ENCODE results near the gene LYRM4.

Gene LYRM4

GRCh38 chr6:5119090-5119951 lies 141.4 kb downstream of the LYRM4 start:
- Histone ChIP-seq H3K4me3 (ENCODE audit: low read length) (no peak overlapping the region), H3K27me3 (ENCODE audit: insufficient read depth, low read length) (no peaks in the 10 kb centered on the region), H3K9me3 (ENCODE audit: low read length) (no peaks in the 10 kb centered on the region)

GRCh38 chr6:5116243-5116991 lies 144.3 kb downstream of the LYRM4 start:
- Histone ChIP-seq H3K9me3 (ENCODE audit: low read length) (no peaks in the 10 kb centered on the region), H3K4me1 (ENCODE audit: insufficient read depth, low read length) (no peaks in the 10 kb centered on the region), H3K27me3 (ENCODE audit: insufficient read depth, low read length) (no peaks in the 10 kb centered on the region), H3K4me3 (ENCODE audit: low read length) (no peak overlapping the region), H2AFZ (ENCODE audit: low read depth, low read length) (no peak overlapping the region), H3K36me3 (ENCODE audit: insufficient read depth, low read length) (peaks cover 3% of the 10 kb centered on the region)

More at GRCh38 chr6:5119090-5119951, 141.4 kb downstream of the LYRM4 start:
- no peaks in the 10 kb centered on the region for H3K36me3 ChIP-seq (ENCODE audit: insufficient read depth, low read length)
- H3K4me1 ChIP-seq (ENCODE audit: insufficient read depth, low read length) = no peaks in the 10 kb centered on the region
- H2AFZ ChIP-seq (ENCODE audit: low read depth, low read length) = no peak overlapping the region

DNA sequence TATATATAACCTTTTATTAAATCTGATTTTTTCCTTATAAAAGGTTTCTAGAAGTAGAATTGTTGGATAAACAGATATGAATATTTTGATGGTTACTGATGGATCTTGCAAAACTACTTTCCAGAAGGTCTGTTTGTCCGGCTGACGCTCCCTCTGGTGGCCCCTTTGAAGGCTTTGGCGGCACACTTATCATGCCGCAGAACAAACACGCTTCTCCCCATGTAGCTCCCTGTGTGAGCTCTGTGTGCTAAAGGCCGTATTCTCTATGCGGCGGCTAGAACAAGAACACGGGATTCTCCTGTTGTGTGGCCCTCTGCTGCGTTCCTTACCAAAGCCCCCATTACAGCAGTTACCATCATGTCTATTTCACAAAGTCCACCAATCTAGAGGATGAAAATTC lies 145.6 kb downstream of the LYRM4 start:
- H3K27me3 ChIP-seq (ENCODE audit: insufficient read depth, low read length) = no peaks in the 10 kb centered on the region
- H3K4me3 ChIP-seq (ENCODE audit: low read length) = no peak overlapping the region
- no peak overlapping the region for H2AFZ ChIP-seq (ENCODE audit: low read depth, low read length)
- H3K4me1 ChIP-seq (ENCODE audit: insufficient read depth, low read length) = no peaks in the 10 kb centered on the region
- no peaks in the 10 kb centered on the region for H3K9me3 ChIP-seq (ENCODE audit: low read length)
- H3K36me3 ChIP-seq (ENCODE audit: insufficient read depth, low read length) = peaks cover 5% of the 10 kb centered on the region

DNA sequence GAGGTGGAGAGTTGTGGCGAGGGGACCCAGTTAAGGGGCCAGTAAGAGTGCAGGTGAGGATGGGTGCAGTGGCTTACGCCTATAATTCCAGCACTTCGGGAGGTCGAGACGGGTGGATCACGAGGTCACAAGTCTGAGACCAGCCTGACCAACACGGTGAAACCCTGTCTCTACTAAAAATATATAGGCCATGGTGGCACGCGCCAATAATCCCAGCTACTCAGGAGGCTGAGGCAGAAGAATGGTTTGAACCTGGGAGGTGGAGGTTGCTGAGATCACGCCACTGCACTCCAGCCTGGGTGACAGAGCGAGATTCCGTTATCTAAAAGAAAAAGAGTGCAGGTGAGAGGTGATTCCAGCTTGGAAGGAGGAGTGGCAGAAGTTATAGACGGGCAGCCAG lies 147.7 kb downstream of the LYRM4 start:
- peaks cover 5% of the 10 kb centered on the region for H3K36me3 ChIP-seq (ENCODE audit: insufficient read depth, low read length)
- no peak overlapping the region for H2AFZ ChIP-seq (ENCODE audit: low read depth, low read length)
- H3K4me1 ChIP-seq (ENCODE audit: insufficient read depth, low read length) = no peaks in the 10 kb centered on the region
- no peaks in the 10 kb centered on the region for H3K27me3 ChIP-seq (ENCODE audit: insufficient read depth, low read length)
- H3K9me3 ChIP-seq (ENCODE audit: low read length) = no peaks in the 10 kb centered on the region
- no peak overlapping the region for H3K4me3 ChIP-seq (ENCODE audit: low read length)

DNA sequence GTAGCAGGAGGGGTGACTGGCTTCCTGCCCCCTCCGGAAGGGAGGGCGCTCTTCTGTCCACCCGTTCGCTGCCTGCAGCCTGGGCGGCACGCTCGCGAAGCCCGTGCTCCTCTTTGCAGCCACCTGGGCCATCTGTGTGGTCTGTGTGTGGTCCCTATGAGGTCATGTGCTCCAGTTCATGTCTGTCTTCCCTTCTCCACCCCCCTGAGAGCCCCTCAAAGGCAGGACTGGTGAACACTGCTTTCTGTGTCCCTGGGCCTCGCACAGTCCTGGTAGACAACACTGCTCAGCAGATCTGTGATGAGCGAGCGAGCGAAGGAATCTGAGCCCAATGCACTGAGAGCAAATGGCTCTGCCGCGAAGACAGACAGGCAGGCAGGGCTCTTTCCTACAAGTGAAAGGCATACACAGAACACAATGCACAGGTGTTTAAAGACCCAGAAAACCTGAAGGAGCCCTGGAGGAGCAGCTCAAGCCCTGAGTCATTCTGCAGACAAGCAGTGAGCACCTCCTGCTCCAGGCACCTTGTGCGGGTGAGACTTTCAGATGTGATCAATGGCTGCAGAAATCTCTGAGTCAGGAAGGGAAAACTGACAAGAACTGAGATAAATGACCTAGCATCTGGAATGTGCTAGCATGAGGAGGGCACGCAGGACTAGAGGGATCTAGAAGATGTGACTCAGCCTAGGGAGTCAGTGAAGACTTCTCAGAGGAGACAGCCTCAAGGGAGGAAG lies 148.5 kb downstream of the LYRM4 start:
- peaks cover 5% of the 10 kb centered on the region for H3K36me3 ChIP-seq (ENCODE audit: insufficient read depth, low read length)

DNA sequence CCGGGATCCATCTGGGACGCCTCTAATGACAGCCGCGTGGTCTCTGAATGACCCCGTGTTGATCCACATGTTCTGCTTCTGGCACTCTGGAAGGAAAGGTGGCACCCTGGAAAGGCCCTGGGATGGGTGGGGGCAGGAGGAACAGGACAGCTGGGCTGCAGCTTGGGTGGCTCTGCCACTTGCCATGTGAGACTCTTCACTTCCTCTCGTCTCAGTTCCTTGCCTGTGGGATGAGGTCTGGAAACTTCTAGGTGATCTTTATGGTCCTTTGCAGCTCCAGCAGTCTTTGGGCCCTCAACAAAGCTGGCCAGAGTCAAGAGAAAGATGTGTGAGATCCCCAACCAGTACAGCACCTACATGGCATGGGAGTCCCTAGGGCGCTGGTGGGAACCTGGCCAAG lies 149.1 kb downstream of the LYRM4 start:
- H3K9me3 ChIP-seq (ENCODE audit: low read length) = no peaks in the 10 kb centered on the region
- no peaks in the 10 kb centered on the region for H3K27me3 ChIP-seq (ENCODE audit: insufficient read depth, low read length)
- no peak overlapping the region for H3K4me3 ChIP-seq (ENCODE audit: low read length)
- H3K36me3 ChIP-seq (ENCODE audit: insufficient read depth, low read length) = peaks cover 5% of the 10 kb centered on the region
- no peaks in the 10 kb centered on the region for H3K4me1 ChIP-seq (ENCODE audit: insufficient read depth, low read length)
- no peak overlapping the region for H2AFZ ChIP-seq (ENCODE audit: low read depth, low read length)

More for the DNA sequence above, 148.5 kb downstream of the LYRM4 start:
- Histone ChIP-seq H3K4me3 (ENCODE audit: low read length) (no peak overlapping the region), H3K27me3 (ENCODE audit: insufficient read depth, low read length) (no peaks in the 10 kb centered on the region), H3K4me1 (ENCODE audit: insufficient read depth, low read length) (no peaks in the 10 kb centered on the region), H2AFZ (ENCODE audit: low read depth, low read length) (no peak overlapping the region), H3K9me3 (ENCODE audit: low read length) (no peaks in the 10 kb centered on the region)

DNA sequence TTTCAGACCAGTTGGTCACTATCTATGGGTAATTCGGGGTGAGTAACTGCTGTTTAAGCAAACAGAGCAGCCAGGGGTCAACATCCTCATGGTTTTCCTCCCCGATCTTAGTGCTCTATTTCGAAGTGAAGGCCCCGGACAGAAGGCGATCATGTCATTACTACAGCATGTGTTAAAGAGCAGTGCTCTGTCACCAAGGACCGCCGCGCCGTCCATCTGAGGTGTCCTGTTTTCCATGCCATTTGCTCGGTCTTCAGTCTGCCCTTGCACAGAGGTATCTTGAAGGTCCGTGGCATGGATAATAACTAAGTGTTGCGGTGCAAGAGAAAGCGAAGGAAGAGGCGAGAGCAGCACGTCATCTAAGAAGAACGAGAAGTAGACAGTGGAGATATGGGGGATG lies 150.5 kb downstream of the LYRM4 start:
- Histone ChIP-seq H3K9me3 (ENCODE audit: low read length) (no peaks in the 10 kb centered on the region), H3K4me1 (ENCODE audit: insufficient read depth, low read length) (no peaks in the 10 kb centered on the region), H3K27me3 (ENCODE audit: insufficient read depth, low read length) (no peaks in the 10 kb centered on the region)

GRCh38 chr6:5109436-5109835 lies 151.3 kb downstream of the LYRM4 start:
- no peaks in the 10 kb centered on the region for H3K4me1 ChIP-seq (ENCODE audit: insufficient read depth, low read length)

More for the DNA sequence above, 150.5 kb downstream of the LYRM4 start:
- no peak overlapping the region for H2AFZ ChIP-seq (ENCODE audit: low read depth, low read length)
- peaks cover 5% of the 10 kb centered on the region for H3K36me3 ChIP-seq (ENCODE audit: insufficient read depth, low read length)
- H3K4me3 ChIP-seq (ENCODE audit: low read length) = no peak overlapping the region

GRCh38 chr6:5108536-5109150 lies 152.1 kb downstream of the LYRM4 start:
- H3K27me3 ChIP-seq (ENCODE audit: insufficient read depth, low read length) = no peaks in the 10 kb centered on the region
- no peak overlapping the region for H3K4me3 ChIP-seq (ENCODE audit: low read length)
- no peak overlapping the region for H2AFZ ChIP-seq (ENCODE audit: low read depth, low read length)
- no peaks in the 10 kb centered on the region for H3K4me1 ChIP-seq (ENCODE audit: insufficient read depth, low read length)
- peaks cover 5% of the 10 kb centered on the region for H3K36me3 ChIP-seq (ENCODE audit: insufficient read depth, low read length)
- no peaks in the 10 kb centered on the region for H3K9me3 ChIP-seq (ENCODE audit: low read length)

More at GRCh38 chr6:5109436-5109835, 151.3 kb downstream of the LYRM4 start:
- Histone ChIP-seq H3K4me3 (ENCODE audit: low read length) (no peak overlapping the region), H3K9me3 (ENCODE audit: low read length) (no peaks in the 10 kb centered on the region), H3K27me3 (ENCODE audit: insufficient read depth, low read length) (no peaks in the 10 kb centered on the region), H2AFZ (ENCODE audit: low read depth, low read length) (no peak overlapping the region), H3K36me3 (ENCODE audit: insufficient read depth, low read length) (peaks cover 5% of the 10 kb centered on the region)

- Histone ChIP-seq H2AFZ (ENCODE audit: low read depth, low read length) (no peak overlapping the region), H3K36me3 (ENCODE audit: insufficient read depth, low read length) (peaks cover 5% of the 10 kb centered on the region), H3K9me3 (ENCODE audit: low read length) (no peaks in the 10 kb centered on the region), H3K4me1 (ENCODE audit: insufficient read depth, low read length) (no peaks in the 10 kb centered on the region), H3K4me3 (ENCODE audit: low read length) (no peak overlapping the region), H3K27me3 (ENCODE audit: insufficient read depth, low read length) (no peaks in the 10 kb centered on the region)
Measured at GRCh38 chr6:5108068-5108467, 152.7 kb downstream of the LYRM4 start.

GRCh38 chr6:5107341-5107740 lies 153.4 kb downstream of the LYRM4 start:
- H3K9me3 ChIP-seq (ENCODE audit: low read length) = no peaks in the 10 kb centered on the region
- H2AFZ ChIP-seq (ENCODE audit: low read depth, low read length) = no peak overlapping the region
- H3K4me1 ChIP-seq (ENCODE audit: insufficient read depth, low read length) = no peaks in the 10 kb centered on the region
- no peak overlapping the region for H3K4me3 ChIP-seq (ENCODE audit: low read length)
- peaks cover 5% of the 10 kb centered on the region for H3K36me3 ChIP-seq (ENCODE audit: insufficient read depth, low read length)
- no peaks in the 10 kb centered on the region for H3K27me3 ChIP-seq (ENCODE audit: insufficient read depth, low read length)

GRCh38 chr6:5105146-5105545 lies 155.6 kb downstream of the LYRM4 start:
- no peak overlapping the region for H2AFZ ChIP-seq (ENCODE audit: low read depth, low read length)
- H3K36me3 ChIP-seq (ENCODE audit: insufficient read depth, low read length) = no peaks in the 10 kb centered on the region
- H3K4me3 ChIP-seq (ENCODE audit: low read length) = no peak overlapping the region
- no peaks in the 10 kb centered on the region for H3K9me3 ChIP-seq (ENCODE audit: low read length)
- H3K4me1 ChIP-seq (ENCODE audit: insufficient read depth, low read length) = no peaks in the 10 kb centered on the region
- no peaks in the 10 kb centered on the region for H3K27me3 ChIP-seq (ENCODE audit: insufficient read depth, low read length)

All from neuron (in vitro differentiated cells).